Hematopoietic multipotent progenitor cell treated with erythropoietin and hydrocortisone succinate and interleukin-3 and kit ligand, for 8 days (in vitro differentiated cells): ENCODE measurements around the gene MEI4.
"Not testable (repeated sequence)": the region's sequence is repeated elsewhere in the genome, so short reads cannot be mapped to it uniquely, and the experiment has no call there.

Experiments
- DNase-seq: peaks from one replicate; pipeline ENCODE4 v3.0.0-alpha.2; 2015

The MEI4 gene

GRCh38 chr6:77683515-77683914, 30.7 kb downstream of the MEI4 start:
- DNase-seq: no peak

- DNase-seq: no peak
Observed at GRCh38 chr6:77686931-77687330, 34.1 kb downstream of the MEI4 start.

GRCh38 chr6:77688649-77689048, 35.8 kb downstream of the MEI4 start:
- DNase-seq: no peak

- not testable (repeated sequence) for DNase-seq
Observed at GRCh38 chr6:77700095-77700494, 47.3 kb downstream of the MEI4 start.

GRCh38 chr6:77707603-77708002, 54.8 kb downstream of the MEI4 start:
- no peak for DNase-seq

GRCh38 chr6:77715588-77715987, 62.7 kb downstream of the MEI4 start:
- no peak for DNase-seq

GRCh38 chr6:77716311-77716710, 63.5 kb downstream of the MEI4 start:
- no peak for DNase-seq

- DNase-seq: not testable (repeated sequence)
Observed at GRCh38 chr6:77736010-77736409, 83.2 kb downstream of the MEI4 start.

GRCh38 chr6:77740380-77740779, 87.5 kb downstream of the MEI4 start:
- peak; percentile 35 for DNase-seq

GRCh38 chr6:77752156-77752555, 99.3 kb downstream of the MEI4 start:
- DNase-seq: not testable (repeated sequence)

- DNase-seq: no peak
Observed at GRCh38 chr6:77762386-77762785, 109.5 kb downstream of the MEI4 start.

- DNase-seq: no peak
Observed at GRCh38 chr6:77763124-77763523, 110.3 kb downstream of the MEI4 start.

- DNase-seq: no peak
Observed at GRCh38 chr6:77764364-77764763, 111.5 kb downstream of the MEI4 start.

- DNase-seq: no peak
Observed at GRCh38 chr6:77773157-77773822, 120.5 kb downstream of the MEI4 start.

GRCh38 chr6:77774457-77774856, 121.6 kb downstream of the MEI4 start:
- DNase-seq: no peak

GRCh38 chr6:77776441-77776840, 123.6 kb downstream of the MEI4 start:
- DNase-seq: no peak

GRCh38 chr6:77778527-77778926, 125.7 kb downstream of the MEI4 start:
- DNase-seq: no peak

- no peak for DNase-seq
Observed at GRCh38 chr6:77786935-77787629, 134.2 kb downstream of the MEI4 start.

- DNase-seq: no peak
Observed at GRCh38 chr6:77796824-77797809, 144.3 kb downstream of the MEI4 start.

- DNase-seq: no peak
Observed at GRCh38 chr6:77812304-77812703, 159.5 kb downstream of the MEI4 start.

- DNase-seq: no peak
Observed at GRCh38 chr6:77813090-77813489, 160.3 kb downstream of the MEI4 start.

- DNase-seq: no peak
Observed at GRCh38 chr6:77814119-77814518, 161.3 kb downstream of the MEI4 start.

GRCh38 chr6:77815531-77815930, 162.7 kb downstream of the MEI4 start:
- no peak for DNase-seq
